ENCODE results near the gene USP31.

DNA sequence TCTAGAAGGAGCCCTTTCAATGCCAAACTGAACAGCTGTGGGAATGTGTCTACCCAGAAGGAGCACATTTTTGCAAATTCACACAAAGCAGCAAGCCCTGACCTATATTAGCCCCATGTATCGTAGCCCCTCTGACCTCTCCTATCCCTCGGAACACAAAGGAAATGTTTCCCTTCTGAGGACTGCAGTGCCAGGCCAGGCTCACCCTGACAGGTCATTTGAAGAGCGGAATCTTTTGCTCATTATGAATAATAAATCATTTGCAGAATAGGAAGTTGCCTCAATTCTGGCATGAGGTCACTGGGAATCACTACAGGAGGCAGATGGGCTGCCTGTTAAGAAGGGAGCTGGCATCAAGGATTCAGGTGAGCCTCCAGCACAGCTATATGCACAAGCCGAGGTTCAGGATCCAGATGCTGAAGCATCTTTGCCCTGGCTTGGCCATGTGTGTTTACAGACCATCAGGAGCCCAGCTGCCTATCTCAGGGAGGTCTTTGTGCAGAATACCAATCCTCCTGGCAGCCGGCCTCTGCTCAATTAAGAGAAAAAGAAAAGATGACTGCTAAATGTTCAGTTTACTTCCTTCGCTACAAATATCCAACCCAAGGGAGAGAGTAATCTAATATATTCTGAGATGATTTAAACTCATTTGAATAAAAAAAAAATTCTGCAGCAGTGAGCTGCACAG lies 119.4 kb downstream of the USP31 start:
- TF ChIP-seq TEAD4 (IDR thresholded peaks at IDR 0.05; ENCODE audit: low read depth, low read length) (no peak), GTF2F1 (IDR thresholded peaks at IDR 0.05; ENCODE audit: borderline replicate concordance, low read depth, low read length) (no peak), POLR2A (IDR thresholded peaks at IDR 0.05; ENCODE audit: control extremely low read depth in 1 of 2, low read depth in 2 of 2, low read length in 2 of 2) (no peak), YY1 (IDR thresholded peaks at IDR 0.05; ENCODE audit: low read depth, low read length) (no peak), CHD2 (IDR thresholded peaks at IDR 0.05; ENCODE audit: low read length) (no peak), JUND (IDR thresholded peaks at IDR 0.05; ENCODE audit: low read length) (no peak)
- TF ChIP-seq, protein P1, sequence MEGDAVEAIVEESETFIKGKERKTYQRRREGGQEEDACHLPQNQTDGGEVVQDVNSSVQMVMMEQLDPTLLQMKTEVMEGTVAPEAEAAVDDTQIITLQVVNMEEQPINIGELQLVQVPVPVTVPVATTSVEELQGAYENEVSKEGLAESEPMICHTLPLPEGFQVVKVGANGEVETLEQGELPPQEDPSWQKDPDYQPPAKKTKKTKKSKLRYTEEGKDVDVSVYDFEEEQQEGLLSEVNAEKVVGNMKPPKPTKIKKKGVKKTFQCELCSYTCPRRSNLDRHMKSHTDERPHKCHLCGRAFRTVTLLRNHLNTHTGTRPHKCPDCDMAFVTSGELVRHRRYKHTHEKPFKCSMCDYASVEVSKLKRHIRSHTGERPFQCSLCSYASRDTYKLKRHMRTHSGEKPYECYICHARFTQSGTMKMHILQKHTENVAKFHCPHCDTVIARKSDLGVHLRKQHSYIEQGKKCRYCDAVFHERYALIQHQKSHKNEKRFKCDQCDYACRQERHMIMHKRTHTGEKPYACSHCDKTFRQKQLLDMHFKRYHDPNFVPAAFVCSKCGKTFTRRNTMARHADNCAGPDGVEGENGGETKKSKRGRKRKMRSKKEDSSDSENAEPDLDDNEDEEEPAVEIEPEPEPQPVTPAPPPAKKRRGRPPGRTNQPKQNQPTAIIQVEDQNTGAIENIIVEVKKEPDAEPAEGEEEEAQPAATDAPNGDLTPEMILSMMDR (IDR thresholded peaks at IDR 0.05; ENCODE audit: control extremely low read depth in 1 of 3, insufficient read depth in 1 of 3, low read depth in 1 of 3, low read length in 3 of 3) = no peak
- TF ChIP-seq, protein P2, sequence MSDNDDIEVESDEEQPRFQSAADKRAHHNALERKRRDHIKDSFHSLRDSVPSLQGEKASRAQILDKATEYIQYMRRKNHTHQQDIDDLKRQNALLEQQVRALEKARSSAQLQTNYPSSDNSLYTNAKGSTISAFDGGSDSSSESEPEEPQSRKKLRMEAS (IDR thresholded peaks at IDR 0.05) = no peak
